Activated T-cell treated with anti-CD3 and anti-CD28 coated beads for 24 hours (primary cell): ENCODE results near the gene SZT2.
"Not testable (repeated sequence)": the region's sequence is repeated elsewhere in the genome, so short reads cannot be mapped to it uniquely, and the experiment has no call there.

Experiments
- DNase-seq: peaks from one replicate; pipeline ENCODE4 v3.0.0-alpha.2; 2020; ENCODE audit warnings: low read depth

SZT2 gene

DNA sequence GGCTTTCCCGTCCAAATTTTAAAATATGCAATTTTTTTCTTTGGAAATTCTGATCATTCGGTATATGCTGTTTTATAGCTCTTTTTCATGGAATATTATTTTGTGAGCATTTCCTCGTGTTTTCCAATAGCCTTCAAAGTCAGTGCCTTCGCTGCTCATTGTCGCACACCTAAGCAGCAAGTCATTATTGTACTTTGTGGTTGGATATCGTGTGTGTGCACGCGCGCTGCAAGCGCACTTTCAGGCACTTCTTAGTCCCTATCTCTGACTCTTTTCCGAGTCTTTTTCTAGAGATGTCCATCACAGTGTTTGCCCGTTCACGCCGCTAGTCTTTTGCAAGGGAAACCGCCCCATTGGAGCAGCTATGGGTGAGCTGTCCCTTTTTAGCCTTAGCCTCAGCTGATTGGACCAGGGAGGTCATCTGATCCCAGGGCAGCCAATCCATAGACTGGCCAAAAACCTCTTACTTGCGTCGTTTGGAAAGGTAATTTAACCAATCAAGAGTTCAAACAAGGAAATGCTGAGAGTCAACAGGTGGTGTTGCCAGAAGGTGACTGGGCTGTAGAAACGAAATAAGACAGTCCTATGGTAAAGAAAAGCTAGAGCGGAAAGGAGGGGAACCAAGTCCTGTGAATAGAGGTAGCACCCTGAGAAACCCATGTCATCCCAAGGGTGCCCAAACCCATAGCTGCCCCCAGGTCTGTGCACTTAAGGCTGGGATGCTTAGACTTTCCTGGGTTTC is 64.7 kb downstream of the SZT2 start:
- peak; percentile 46 for DNase-seq

DNA sequence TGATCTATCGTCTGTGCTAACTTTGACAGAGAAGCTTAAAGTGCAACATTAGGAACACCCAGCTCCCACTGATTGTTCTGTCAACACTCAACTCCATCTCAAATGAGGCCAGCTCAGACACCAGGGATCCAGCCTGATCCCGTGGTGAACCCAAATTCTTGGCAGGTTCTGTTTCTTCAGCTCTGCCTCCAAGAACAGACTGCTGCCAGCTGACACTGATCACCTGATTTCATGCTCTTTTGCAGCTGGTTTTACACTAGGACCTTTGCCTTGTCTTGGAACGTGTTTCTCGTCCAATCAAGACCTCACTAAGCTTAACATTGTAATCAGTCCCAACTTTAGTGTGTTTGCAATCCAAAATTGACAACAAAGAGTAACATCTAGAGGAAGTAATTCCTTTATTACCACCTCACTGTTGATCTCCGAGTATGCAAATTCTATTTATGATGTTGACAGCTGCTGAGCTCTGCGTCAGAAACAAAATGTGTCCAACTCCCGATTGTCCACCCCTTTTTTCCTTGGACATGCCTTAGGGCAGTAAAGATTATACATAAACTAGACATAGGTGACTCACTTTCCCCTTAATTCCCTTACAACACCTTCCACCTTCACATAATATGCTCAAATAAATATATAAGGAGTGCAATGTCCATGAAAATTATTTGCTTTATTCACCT is 65.7 kb downstream of the SZT2 start:
- no peak for DNase-seq

DNA sequence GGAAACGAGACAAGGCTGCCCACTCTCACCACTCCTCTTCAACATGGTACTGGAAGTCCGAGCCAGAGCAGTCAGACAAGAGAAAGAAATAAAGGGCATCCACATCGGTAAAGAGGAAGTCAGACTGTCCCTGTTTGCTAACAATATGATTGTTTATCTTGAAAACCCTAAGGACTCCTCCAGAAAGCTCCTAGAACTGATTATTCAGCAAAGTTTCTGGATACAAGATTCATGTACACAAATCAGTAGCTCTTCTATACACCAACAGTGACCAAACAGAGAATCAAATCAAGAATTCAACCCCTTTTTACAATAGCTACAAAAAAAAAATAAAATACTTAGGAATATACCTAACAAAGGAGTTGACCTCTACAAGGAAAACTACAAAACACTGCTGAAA is 68.7 kb downstream of the SZT2 start:
- DNase-seq: not testable (repeated sequence)

DNA sequence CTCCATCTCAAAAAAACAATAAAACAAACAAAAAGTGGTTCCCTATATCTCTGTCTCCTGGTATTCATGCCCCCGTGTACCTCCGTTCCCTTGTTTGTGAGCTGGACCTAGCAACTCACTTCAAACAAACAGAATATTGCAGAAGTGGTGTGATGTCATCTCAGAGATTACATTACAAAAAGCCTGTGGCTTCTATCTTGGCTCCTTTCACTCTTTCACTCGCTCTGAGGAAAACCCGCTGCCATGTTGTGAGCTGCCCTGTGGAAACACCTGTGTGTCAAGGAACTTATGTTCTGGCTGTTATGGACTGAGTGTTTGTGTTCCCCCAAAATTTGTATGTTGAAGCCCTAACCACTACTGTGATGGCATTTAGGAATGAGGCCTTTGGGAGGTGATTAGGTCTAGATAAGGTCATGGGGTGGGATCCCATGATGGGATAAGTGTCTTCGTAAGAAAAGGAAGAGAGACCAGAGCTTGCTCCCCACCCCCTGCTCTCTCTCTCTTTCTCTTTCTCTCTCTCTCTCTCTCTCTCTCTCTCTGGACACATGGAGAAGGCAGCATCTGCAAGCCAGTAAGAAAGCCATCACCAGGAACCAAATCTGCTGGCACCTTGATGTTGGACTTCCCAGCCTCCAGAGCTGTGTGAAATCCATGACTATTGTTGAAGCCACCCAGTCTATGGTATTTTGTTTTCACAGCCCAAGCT is 71.4 kb downstream of the SZT2 start:
- DNase-seq: no peak

DNA sequence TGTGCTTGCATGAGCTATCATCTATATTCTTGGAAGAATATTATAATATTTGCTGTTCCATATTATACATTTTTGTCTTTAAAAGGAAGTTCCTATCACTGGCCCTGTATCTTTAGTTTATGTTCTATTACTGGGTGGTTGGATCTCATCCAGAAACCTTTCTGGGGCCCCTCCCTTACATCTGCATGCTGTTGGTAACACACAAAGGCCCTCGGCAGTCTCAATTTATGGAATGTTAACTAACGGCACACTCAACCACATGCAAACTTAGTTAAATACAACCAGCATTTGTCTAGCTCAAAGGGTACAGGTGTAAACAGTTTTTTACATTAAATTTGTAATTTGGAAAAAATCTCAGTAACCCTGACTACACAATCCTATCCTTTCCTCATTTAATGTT is 73.8 kb downstream of the SZT2 start:
- DNase-seq: no peak

DNA sequence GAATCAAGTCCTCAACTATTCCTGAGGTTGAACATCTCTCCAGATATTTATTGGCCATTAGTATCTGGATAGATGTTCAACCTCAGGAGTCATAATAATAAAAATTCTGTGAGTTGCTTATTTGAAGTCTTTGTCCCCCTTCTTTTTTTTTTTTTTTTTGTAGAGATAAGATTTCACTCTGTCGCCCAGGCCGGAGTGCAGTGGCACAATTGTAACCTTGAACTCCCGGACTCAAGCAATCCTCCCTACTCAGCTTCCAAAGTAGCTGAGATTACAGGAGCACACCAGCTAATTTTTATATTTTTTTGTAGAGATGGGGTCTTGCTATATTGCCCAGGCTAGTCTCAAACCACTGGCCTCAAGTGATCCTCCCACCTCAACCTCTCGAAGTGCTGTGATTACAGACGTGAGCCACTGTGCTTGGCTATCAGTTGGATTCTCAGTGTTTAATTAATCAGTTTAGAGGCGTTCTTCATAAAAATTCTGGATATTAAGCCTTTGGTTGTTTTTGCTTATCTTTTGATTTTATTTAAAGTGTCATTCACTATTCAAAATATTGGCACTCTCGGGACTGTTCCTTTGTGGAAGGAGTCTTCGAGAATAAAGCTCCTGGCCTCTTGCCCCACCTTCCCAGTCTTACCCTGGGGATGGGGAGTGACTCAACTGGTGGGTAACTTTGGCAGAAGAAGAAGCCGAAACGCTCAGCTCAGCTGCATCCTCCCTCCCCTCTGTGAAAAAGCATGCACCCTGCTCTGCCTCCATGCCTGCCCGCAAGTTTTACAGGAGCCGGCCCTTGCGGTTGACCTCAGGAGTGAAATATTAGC is 75.2 kb downstream of the SZT2 start:
- no peak for DNase-seq

DNA sequence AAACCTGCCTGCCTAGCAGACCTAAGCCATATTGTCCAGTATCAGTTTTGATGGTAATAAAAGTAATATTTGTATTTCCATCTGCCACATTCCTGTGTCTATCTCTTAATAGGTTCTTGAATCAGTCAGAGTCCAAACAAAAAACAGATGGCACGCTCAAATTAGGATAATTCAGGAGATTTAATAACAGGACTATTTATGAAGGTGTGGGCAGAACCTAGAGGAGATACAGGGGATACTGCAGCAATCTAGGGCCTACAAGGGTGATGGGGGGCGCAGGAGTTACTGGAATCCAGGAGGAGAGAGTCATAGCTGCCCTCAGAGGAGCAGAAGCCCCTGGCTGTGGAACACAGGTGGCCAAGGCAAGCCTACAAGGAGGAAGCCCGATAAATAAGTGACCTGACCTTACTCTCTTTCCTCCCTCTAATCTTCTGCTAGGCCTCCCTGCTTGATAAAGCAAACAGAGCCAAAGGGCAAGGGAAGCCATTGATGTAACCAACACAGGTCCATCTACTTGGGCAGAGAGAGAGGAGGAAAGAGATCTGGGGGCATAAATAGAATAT is 75.9 kb downstream of the SZT2 start:
- no peak for DNase-seq

DNA sequence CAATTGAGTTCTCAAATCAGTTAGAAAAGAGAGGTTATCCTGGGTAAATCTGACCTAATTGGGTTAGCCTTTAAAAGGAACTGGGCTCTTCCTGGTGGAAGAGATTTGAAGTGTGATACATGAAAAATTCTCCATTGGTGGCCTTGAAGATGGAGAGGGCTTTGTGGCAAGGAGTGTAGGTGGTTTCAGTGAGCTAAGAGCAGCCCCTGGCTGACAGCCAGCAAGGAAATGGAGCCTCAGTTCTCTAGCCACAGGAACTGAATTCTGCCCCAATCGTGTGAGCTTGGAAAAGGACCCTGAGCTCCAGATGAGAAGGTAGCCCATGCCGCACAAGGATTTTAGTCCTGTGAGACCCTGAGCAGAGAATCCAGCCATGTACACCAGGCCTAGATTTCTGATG is 76.7 kb downstream of the SZT2 start:
- DNase-seq: no peak

DNA sequence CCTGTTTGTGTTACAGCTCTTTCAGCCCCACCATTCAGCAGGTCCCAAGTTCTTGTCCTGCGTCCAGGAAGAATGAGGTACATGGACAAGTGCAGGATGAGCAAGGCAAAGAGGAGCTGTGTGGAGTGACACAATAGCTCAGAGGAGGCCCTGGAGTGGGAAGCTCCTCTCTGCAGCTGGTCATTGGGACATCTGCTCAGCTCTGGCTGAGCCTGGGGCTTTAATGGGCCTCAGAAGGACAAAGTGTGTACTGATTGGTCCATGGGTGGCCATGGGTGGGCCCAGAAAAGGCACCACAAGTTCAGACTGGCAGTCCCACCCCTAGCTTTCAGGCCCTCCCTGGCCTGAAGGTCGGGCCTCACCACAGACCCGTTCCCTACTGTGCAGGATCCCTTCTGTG is 78.7 kb downstream of the SZT2 start:
- DNase-seq: no peak

DNA sequence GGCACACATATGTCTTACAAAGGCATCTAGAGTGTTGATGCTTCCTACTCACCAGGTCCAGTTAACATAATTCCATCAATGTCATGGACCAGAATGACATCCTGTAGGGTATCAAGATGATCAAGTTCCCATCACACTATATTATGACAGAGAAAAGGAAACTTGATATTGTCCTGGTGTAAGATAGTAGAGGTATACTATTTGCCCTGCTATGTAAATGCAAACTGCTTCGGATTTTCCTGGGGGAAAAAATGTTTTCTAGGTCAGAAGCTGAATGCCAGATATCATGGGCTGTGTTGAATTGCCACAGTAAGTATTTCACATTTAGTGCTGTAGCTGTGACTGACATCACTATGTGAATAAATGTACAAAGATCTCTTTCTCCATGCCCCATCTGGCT is 80.2 kb downstream of the SZT2 start:
- DNase-seq: no peak

DNA sequence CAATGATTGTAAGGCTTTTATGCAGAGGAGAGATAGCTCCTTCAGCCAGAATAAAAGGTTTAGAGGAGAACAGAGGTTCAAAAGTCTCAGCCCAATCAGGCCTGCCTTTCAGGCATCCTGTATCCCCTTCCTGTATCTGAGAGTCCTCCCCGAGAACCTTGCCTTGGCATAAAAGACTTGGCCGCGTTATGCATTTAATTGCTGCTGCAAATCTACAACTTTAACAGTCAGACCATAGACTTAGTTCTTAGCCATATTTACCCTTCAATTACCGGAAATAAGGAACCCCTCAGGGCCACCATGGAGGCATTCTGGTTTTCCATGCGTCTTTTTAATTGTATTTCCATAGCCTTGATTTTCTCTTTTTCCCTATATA is 82.4 kb downstream of the SZT2 start:
- DNase-seq: no peak

DNA sequence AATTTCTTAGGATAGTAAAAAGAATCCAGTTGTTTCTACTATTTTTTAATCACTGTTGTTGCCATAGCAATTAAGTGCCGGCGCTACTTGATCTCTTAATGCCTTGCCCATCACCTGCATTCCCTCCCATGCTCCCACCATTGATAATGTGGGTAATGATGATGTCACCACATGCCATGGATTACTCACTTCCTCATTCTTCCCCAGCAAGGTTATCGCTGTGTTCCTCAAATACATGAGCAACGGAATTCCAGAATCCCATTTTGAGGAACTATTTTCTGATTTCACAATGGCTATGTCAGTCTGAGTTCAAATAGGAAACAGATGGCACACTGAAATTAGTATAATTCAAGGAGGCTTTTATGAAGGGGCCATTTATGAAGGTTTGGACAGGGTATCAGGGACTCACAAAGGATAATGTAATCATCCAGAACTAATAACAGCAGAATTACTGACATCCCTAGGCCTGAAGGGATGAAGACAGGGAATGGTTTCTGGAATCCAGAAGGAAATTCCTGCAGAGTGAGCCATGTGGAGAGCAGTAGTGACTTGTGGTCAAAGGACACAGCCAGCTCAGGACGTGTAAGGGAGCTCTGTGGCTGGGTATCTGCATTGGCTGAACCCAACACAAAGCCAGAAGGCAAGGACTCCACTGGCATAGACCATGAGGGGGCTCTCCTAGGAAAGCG is 82.9 kb downstream of the SZT2 start:
- not testable (repeated sequence) for DNase-seq

DNA sequence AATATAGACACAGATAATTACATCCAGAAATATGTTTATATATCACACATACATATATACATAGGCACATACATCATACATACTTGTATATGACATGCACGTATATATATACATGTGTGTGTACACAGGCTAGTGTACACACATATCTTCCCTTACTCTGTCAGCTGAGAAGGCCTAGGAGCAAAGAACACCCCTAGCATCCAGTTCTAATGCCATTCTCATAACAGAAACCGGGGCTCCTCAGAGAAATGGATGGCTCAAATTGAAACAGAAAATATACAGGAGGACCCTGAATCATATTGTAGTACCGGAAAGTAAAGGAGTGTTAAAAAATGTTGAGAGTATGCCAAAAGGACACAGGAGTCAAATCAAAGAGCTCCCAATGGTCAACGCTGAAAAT is 83.8 kb downstream of the SZT2 start:
- DNase-seq: no peak

DNA sequence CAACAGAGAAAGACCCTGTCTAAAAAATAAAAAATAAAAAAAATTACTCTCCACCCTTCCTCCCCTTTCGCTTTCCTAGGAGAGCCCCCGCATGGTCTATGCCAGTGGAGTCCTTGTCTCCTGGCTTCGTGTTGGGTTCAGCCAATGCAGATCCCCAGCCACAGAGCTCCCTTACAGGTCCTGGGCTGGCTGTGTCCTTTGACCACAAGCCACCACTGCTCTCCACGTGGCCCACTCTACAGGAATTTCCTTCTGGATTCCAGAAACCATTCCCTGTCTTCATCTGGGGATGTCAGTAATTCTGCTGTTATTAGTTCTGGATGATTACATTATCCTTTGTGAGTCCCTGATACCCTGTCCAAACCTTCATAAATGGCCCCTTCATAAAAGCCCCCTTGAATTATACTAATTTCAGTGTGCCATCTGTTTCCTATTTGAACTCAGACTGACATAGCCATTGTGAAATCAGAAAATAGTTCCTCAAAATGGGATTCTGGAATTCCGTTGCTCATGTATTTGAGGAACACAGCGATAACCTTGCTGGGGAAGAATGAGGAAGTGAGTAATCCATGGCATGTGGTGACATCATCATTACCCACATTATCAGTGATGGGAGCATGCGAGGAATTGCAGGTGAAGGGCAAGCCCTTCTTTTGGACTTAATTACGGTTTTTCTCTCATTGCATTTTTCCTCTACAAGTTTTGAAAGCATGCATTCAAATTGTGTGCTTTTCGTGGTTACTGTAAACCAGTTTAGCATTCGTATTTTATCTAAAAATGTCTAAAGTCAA is 86.1 kb downstream of the SZT2 start:
- DNase-seq: not testable (repeated sequence)

DNA sequence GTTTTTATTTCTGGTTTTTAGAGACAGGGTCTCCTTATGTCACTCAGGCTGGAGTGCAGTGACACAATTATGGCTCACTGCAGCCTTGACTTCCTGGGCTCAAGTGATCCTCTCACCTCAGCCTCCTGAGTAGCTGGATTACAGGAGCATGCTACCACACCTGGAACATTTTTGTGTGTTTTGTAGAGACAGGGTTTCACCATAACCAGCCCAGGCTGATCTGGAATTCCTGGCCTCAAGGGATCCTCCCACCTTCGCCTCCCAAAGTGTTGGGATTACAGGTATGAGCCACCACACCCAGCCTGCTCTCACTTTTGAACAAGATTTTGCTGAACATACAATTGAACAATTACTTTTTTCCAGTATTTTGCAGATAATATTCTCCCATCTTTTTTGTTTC is 88.0 kb downstream of the SZT2 start:
- no peak for DNase-seq

DNA sequence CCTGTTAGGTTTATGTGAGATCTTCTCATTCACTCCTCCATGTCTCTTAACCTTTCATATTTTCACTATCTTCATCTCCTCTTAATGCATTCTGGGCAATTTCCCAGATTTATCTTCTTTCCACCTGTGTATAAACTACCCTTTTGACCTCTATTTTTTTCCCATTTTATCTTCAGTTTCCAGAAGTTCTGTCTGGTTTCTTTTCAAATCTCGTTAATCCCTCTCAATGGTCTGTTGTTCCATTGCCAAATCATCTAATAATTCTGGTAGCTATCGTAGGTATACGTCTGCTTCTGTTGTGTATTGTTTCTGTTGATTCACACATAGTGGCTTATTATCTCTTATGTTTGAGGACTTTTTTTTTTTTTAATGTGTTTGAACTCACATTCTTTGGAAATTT is 89.7 kb downstream of the SZT2 start:
- no peak for DNase-seq

DNA sequence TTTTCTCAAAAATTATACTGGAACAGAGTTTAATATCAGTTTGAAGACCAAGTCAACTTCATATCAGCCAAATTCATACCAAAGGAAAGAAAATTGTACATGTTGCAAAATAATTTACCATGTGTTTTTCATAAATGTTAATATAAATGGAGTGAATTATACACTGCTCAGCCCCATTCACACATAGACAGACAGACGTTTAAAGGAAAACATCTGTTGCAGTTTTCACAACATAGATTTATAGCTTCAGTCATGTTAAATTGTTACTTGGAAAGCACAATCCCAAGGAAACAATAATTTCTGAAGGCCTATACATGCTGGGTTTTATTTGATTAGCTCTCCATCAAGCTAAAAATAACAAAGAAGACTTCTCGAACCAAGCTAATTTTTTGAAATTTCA is 91.8 kb downstream of the SZT2 start:
- DNase-seq: no peak

DNA sequence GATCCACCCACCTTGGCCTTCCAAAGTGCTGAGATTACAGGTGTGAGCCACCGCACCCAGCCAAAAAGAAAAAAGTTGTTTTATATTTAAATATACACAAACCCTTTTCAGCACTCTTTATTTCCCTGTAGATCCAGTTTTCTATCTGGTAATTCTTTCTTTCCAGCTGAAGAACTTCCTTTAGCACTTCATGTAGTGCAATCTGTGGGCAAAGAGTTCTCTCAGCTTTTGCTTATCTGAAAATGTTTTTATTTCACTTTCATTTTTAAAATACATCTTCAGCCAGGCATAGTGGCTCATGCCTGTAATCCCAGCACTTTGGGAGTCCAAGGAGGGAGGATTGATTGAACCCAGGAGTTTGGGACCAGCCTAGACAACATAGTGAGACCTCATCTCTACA is 92.5 kb downstream of the SZT2 start:
- DNase-seq: no peak

DNA sequence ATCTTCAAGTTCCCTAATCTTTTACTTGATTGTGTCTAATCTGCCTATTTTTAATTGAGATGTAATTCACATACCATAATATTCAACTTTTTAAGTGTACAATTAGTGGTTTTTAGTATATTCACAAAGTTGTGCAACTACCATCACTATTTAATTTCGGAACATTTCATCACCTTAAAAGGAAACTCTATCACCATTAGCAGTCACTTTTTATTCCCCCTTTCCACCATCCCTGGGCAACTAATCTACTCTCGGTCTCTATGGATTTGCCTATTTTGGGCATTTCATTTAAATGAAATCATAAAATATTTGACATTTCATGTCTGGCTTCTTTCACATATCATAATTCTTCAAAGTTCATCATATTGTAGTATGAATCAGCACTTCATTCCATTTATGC is 94.7 kb downstream of the SZT2 start:
- no peak for DNase-seq

DNA sequence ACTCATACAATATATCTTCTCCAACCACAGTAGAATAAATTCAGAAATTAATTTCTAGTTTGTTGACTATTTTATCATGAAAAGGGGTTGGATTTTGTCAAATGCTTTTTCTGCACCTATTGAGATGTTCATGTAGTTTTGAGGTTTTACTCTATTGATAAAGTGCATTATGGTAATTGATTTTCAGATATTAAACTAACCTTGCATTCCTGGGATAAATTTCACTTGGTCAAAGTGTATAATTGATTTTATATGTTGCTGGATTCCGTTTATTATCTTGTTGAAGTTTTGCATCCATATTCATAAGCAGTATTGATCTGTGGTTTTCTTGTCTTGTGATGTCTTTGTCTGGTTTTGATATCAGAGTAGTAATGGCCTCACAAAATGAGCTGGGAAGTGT is 98.5 kb downstream of the SZT2 start:
- no peak for DNase-seq

DNA sequence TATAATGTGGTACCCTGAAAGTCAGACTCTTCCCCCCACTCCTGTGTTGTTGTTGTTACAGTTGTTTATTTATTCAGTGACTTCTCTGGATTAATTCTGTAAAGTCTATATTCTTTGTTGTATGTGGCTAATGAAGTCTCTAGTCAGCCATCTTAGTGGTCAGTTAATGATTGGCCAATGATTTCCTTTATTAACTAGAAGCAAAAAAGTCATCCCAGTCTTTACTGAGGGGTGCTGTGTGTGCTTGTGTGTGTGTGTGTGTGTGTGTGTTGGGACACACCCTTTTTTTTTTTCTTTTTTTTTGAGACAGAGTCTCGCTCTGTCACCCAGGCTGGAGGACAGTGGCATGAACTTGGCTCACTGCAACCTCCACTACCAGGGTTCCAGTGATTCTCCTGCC is 101.4 kb downstream of the SZT2 start:
- DNase-seq: no peak
